Neural progenitor cell (in vitro differentiated cells): Measurements from ENCODE around the gene MEF2D. TPM values are rescaled to one million over a fixed set of nuclear protein-coding genes. Genes with fewer than 3 reads are reported as not detected.
A peak's percentile ranks its signal among the peaks of the same experiment; 100 is the strongest.

Source experiments
- DNase-seq: peaks from one replicate; pipeline ENCODE4 v3.0.0-alpha.2; 2016; ENCODE audit warnings: low spot score
- H2AFZ ChIP-seq: fragments of 200-600 bp; sonication (generic); replicated peaks from 2 replicates; pipeline ENCODE4 v1.6.1; 2016; ENCODE audit warnings: antibody characterized with exemption
- H3F3A ChIP-seq: fragments of 200-600 bp; sonication (generic); 2 replicates; pipeline ENCODE4 v1.6.1; 2016; ENCODE audit warnings: antibody characterized with exemption, low read depth
- H3K27ac ChIP-seq: fragments of 200-600 bp; sonication (generic); 2 replicates; pipeline ENCODE4 v1.5.1; 2016; ENCODE audit warnings: mild to moderate bottlenecking
- H3K27me3 ChIP-seq: fragments of 200-600 bp; sonication (generic); 2 replicates; pipeline ENCODE4 v1.6.1; 2016; ENCODE audit warnings: mild to moderate bottlenecking, moderate library complexity
- H3K36me3 ChIP-seq: fragments of 200-600 bp; sonication (generic); 2 replicates; pipeline ENCODE4 v1.5.1; 2016
- H3K4me1 ChIP-seq: fragments of 200-600 bp; sonication (generic); 2 replicates; pipeline ENCODE4 v1.6.1; 2016; ENCODE audit warnings: mixed run types
- H3K4me2 ChIP-seq: fragments of 200-600 bp; sonication (generic); 2 replicates; pipeline ENCODE4 v1.6.1; 2016
- H3K4me3 ChIP-seq: fragments of 200-600 bp; sonication (generic); 2 replicates; pipeline ENCODE4 v1.5.1; 2016
- H3K79me2 ChIP-seq: fragments of 200-600 bp; sonication (generic); 2 replicates; pipeline ENCODE4 v1.6.1; 2016; ENCODE audit warnings: low read depth
- H3K9ac ChIP-seq: fragments of 200-600 bp; sonication (generic); 2 replicates; pipeline ENCODE4 v1.6.1; 2016
- H3K9me3 ChIP-seq: fragments of 200-600 bp; sonication (generic); 2 replicates; pipeline ENCODE4 v1.5.1; 2016; ENCODE audit warnings: low read depth
- H4K20me1 ChIP-seq: fragments of 200-600 bp; sonication (generic); 2 replicates; pipeline ENCODE4 v1.6.1; 2016; ENCODE audit warnings: low read depth
- H3K27ac Mint-ChIP-seq: 3 replicates; pipeline ENCODE4 v1.8.0; 2021; ENCODE audit warnings: mixed read lengths
- H3K27me3 Mint-ChIP-seq: 2 replicates; pipeline ENCODE4 v1.8.0; 2022; ENCODE audit warnings: low read depth, mild to moderate bottlenecking, inconsistent platforms, moderate library complexity, mixed read lengths; ENCODE audit not compliant: insufficient read depth
- H3K36me3 Mint-ChIP-seq: 3 replicates; pipeline ENCODE4 v1.8.0; 2021; ENCODE audit warnings: mixed read lengths
- H3K4me1 Mint-ChIP-seq: 3 replicates; pipeline ENCODE4 v1.8.0; 2021; ENCODE audit warnings: mixed read lengths
- H3K4me3 Mint-ChIP-seq: 3 replicates; pipeline ENCODE4 v1.8.0; 2021; ENCODE audit warnings: mild to moderate bottlenecking, moderate library complexity, mixed read lengths
- H3K9me3 Mint-ChIP-seq: 3 replicates; pipeline ENCODE4 v1.8.0; 2020; ENCODE audit warnings: mixed read lengths
- EZH2 ChIP-seq: fragments of 200-600 bp; sonication (generic); IDR thresholded peaks from 2 replicates; pipeline ENCODE4 v1.6.1; 2017; ENCODE audit warnings: antibody characterized with exemption, mild to moderate bottlenecking, moderate library complexity
- EZH2phosphoT487 ChIP-seq: fragments of 200-600 bp; sonication (generic); IDR thresholded peaks from 2 replicates; pipeline ENCODE4 v1.6.1; 2017; ENCODE audit warnings: antibody characterized with exemption
- total RNA-seq: library from RNA; depleted of rRNA; stranded (reverse); fragments of >200 nt; gene quantifications from 2 replicates; pipeline ENCODE4 v1.2.3, GENCODE V29; 2015; ENCODE audit warnings: low replicate concordance
- TF ChIP-seq, protein P1 (sequence below): fragments of 200-600 bp; sonication (generic); IDR thresholded peaks from 2 replicates; pipeline ENCODE4 v1.5.1; 2017; ENCODE audit warnings: antibody characterized with exemption, mild to moderate bottlenecking

Gene MEF2D
- total RNA-seq, 1 donor from 2014 or later = 1.8 TPM

DNA sequence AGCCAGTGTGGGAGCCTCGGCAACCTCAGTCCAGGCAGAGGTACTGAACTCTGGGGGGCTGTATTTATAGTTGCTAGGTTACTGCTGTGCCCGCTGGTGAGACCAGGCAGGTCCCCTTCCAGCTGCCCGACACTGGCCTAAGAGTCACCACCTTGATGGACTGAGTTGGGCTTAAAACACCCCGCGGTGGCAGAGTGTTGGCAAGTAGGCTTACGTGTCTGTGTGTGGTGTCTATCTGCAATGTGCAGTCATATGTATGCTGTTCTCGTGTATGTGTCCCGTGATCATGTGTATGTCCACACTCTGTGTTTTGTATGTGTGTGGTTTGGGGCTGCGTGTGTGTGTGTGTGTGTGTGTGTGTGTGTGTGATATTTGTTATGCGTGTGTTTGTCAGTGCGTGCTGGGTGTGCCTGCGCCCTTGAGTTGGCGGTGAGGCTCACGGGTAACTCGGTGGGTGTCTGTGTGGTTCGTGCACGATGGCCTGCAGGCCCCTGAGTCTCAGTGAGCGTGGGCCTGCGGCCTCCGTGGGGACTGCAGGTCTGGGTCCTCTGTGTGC is 65.5 kb downstream of the MEF2D start:
- Histone ChIP-seq H4K20me1 (peaks cover 94% of the 10 kb centered on the region), H3F3A (peaks cover 42% of the 10 kb centered on the region), H2AFZ (no peak overlapping the region), H3K36me3 (no peaks in the 10 kb centered on the region), H3K4me2 (peak overlapping the region; percentile 20), H3K27ac (no peak overlapping the region), H3K9me3 (no peaks in the 10 kb centered on the region), H3K4me1 (peaks cover 45% of the 10 kb centered on the region), H3K79me2 (no peaks in the 10 kb centered on the region), H3K9ac (no peak overlapping the region), H3K4me3 (no peak overlapping the region), H3K27me3 (peaks cover 100% of the 10 kb centered on the region)
- Mint-ChIP-seq H3K27ac (no peak overlapping the region), H3K4me1 (peaks cover 51% of the 10 kb centered on the region), H3K9me3 (peaks cover 2% of the 10 kb centered on the region), H3K4me3 (peak overlapping the region; percentile 74), H3K36me3 (no peaks in the 10 kb centered on the region), H3K27me3 (peaks cover 84% of the 10 kb centered on the region)
- TF ChIP-seq, protein P1, sequence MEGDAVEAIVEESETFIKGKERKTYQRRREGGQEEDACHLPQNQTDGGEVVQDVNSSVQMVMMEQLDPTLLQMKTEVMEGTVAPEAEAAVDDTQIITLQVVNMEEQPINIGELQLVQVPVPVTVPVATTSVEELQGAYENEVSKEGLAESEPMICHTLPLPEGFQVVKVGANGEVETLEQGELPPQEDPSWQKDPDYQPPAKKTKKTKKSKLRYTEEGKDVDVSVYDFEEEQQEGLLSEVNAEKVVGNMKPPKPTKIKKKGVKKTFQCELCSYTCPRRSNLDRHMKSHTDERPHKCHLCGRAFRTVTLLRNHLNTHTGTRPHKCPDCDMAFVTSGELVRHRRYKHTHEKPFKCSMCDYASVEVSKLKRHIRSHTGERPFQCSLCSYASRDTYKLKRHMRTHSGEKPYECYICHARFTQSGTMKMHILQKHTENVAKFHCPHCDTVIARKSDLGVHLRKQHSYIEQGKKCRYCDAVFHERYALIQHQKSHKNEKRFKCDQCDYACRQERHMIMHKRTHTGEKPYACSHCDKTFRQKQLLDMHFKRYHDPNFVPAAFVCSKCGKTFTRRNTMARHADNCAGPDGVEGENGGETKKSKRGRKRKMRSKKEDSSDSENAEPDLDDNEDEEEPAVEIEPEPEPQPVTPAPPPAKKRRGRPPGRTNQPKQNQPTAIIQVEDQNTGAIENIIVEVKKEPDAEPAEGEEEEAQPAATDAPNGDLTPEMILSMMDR = no peak
- TF ChIP-seq EZH2 = peak; percentile 72
- peak; percentile 42 for DNase-seq

DNA sequence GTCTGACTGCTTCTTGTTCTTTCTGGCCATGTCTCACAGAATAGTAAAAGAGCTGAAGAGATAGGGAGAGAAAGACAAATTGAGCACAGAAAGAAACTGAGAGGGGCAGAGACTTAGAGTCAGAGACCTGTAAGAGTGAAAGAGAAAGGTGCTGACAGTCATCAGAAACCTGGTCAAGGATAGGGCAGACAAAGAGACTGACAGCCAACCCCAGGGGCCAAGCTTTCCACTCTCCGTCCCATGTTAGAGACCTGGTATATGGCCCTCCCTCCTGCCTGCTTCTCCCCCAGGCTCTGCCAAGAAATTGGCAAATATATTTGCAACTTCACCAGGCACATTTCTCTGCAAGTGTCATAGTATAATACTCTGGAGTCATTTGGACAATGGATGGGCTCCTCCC is 67.0 kb downstream of the MEF2D start:
- no peak overlapping the region for H3K27ac Mint-ChIP-seq
- peaks cover 44% of the 10 kb centered on the region for H3K4me1 ChIP-seq

DNA sequence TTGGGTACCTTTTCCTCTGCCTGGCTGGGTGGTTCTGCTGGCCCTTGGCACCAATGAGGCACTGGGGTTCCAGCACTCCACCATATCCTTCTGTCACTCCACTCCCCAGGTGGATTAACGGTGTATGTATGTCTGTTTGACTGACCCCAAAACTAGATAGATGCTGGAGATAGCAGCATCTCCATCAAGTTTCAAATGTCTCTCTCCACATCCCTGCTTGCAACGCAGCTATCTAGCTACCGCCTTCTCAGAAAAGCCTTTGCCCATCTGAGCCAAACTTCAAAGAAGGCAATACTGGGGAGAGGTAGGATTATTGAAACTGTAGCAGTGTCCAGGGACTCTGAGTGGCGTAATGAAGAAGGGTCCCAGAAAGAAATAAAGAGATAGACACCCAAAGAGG is 67.5 kb downstream of the MEF2D start:
- Mint-ChIP-seq H3K27me3 (peaks cover 91% of the 10 kb centered on the region), H3K36me3 (no peaks in the 10 kb centered on the region), H3K9me3 (peaks cover 2% of the 10 kb centered on the region), H3K27ac (no peak overlapping the region), H3K4me1 (peaks cover 49% of the 10 kb centered on the region), H3K4me3 (no peak overlapping the region)
- Histone ChIP-seq H2AFZ (no peak overlapping the region), H3K79me2 (no peaks in the 10 kb centered on the region), H3K4me2 (no peak overlapping the region), H3K9ac (no peak overlapping the region), H3K4me3 (no peak overlapping the region), H3K27ac (no peak overlapping the region), H3F3A (peaks cover 28% of the 10 kb centered on the region), H4K20me1 (peaks cover 95% of the 10 kb centered on the region), H3K9me3 (no peaks in the 10 kb centered on the region), H3K36me3 (no peaks in the 10 kb centered on the region), H3K27me3 (peaks cover 100% of the 10 kb centered on the region), H3K4me1 (peaks cover 42% of the 10 kb centered on the region)
- TF ChIP-seq, protein P1 = no peak
- TF ChIP-seq EZH2 (peak; percentile 74), EZH2phosphoT487 (peak; percentile 53)
- no peak for DNase-seq

More for the DNA sequence above, 67.0 kb downstream of the MEF2D start:
- Histone ChIP-seq H3F3A (peaks cover 33% of the 10 kb centered on the region), H4K20me1 (peaks cover 98% of the 10 kb centered on the region), H2AFZ (no peak overlapping the region), H3K36me3 (no peaks in the 10 kb centered on the region), H3K4me2 (no peak overlapping the region), H3K9me3 (no peaks in the 10 kb centered on the region), H3K27me3 (peaks cover 100% of the 10 kb centered on the region), H3K27ac (no peak overlapping the region), H3K4me3 (no peak overlapping the region), H3K9ac (no peak overlapping the region), H3K79me2 (no peaks in the 10 kb centered on the region)
- H3K9me3 Mint-ChIP-seq = peaks cover 2% of the 10 kb centered on the region
- TF ChIP-seq, protein P1 = no peak
- TF ChIP-seq EZH2phosphoT487 (no peak), EZH2 (no peak)
- no peak for DNase-seq
- peaks cover 91% of the 10 kb centered on the region for H3K27me3 Mint-ChIP-seq
- no peak overlapping the region for H3K4me3 Mint-ChIP-seq
- peaks cover 50% of the 10 kb centered on the region for H3K4me1 Mint-ChIP-seq
- no peaks in the 10 kb centered on the region for H3K36me3 Mint-ChIP-seq
